Activated CD4-positive, alpha-beta T cell treated with anti-CD3 and anti-CD28 coated beads for 36 hours (primary cell): ENCODE data around the gene NMRAL1. TPM values are rescaled to one million over a fixed set of nuclear protein-coding genes. Genes with fewer than 3 reads are reported as not detected.

ENCODE experiments used
- ATAC-seq: fragments of 200-7000 bp; cut with Tn5 transposase; one replicate; pipeline ENCODE4 v1.10.0; 2021; ENCODE audit warnings: mild to moderate bottlenecking, moderate library complexity
- CTCF ChIA-PET: fragments of 350-600 bp; sonication (Branson Sonifier 250); formaldehyde crosslinking; loops from one replicate; lab custom pipeline; 2021; ENCODE audit warnings: antibody characterized with exemption; lab: Charles Lee
- POLR2A ChIA-PET: fragments of 350-600 bp; sonication (Branson Sonifier 250); formaldehyde crosslinking; loops from one replicate; lab custom pipeline; 2021; ENCODE audit warnings: antibody characterized with exemption, inconsistent platforms; lab: Charles Lee
- DNase-seq: peaks from one replicate; pipeline ENCODE4 v3.0.0-alpha.2; 2020
- H3K27ac Mint-ChIP-seq: one replicate; pipeline ENCODE4 v1.8.0; 2021; ENCODE audit warnings: mixed read lengths
- H3K27me3 Mint-ChIP-seq: one replicate; pipeline ENCODE4 v1.8.0; 2021; ENCODE audit warnings: mixed read lengths
- H3K36me3 Mint-ChIP-seq: one replicate; pipeline ENCODE4 v1.8.0; 2021; ENCODE audit warnings: low read depth, mixed read lengths
- H3K4me1 Mint-ChIP-seq: one replicate; pipeline ENCODE4 v1.8.0; 2021; ENCODE audit warnings: mixed read lengths
- H3K4me3 Mint-ChIP-seq: one replicate; pipeline ENCODE4 v1.8.0; 2021; ENCODE audit warnings: mild to moderate bottlenecking, moderate library complexity, mixed read lengths
- H3K9me3 Mint-ChIP-seq: one replicate; pipeline ENCODE4 v1.8.0; 2021; ENCODE audit warnings: low read depth, mixed read lengths
- intact Hi-C, 2 experiments: fragments of 100-400 bp; cut with DNase I in 1 of 2; cut with micrococcal nuclease in 1 of 2; formaldehyde crosslinking; loops; one replicate each; pipeline versions ENCODE4 v1.14.2 to v1.15.1; 2022 to 2024; cut with DNase I, micrococcal nuclease
- total RNA-seq, 2 experiments: library from RNA; stranded (reverse); gene quantifications; one replicate each; pipeline ENCODE4 v1.2.3, GENCODE V29; 2021

The NMRAL1 gene
- total RNA-seq, 2 experiments from 2014 or later: 27.1 to 29.5 TPM

DNA sequence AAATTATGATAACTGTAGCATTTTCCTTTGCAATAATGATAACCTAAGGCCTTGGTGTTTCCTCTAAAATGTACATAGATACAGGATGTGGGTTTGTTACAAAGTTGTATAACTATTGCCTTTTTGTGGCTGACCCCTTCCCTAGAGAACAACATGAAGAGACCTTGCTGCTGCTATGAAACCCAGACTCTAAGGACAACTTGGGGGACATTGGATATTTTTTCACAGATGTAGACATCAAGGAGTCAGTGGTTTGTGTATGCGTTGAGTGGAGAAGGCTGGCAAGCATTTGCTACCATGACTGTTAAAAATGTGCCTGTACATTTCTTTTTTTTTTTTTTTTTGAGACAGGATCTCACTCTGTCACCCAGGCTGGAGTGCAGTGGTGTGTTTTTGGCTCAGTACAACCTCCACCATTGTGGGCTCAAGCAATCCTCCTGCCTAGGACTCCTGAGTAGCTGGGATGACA is 14.1 kb upstream of the NMRAL1 start:
- ChIA-PET POLR2A (no interaction called here), CTCF (interaction anchor here (0.6 to 6.2 kb wide), 7 partner anchors 11 to 270 kb away, joined by 3 to 37 read pairs (median 10); partner anchors contain the start of genes HMOX2 and NMRAL1)
- H3K36me3 Mint-ChIP-seq: peaks cover 27% of the 10 kb centered on the region
- intact Hi-C loops: loop anchor here in 1 of 2 experiments (1.0 kb wide), 1 partner anchor 11 kb away; no protein-coding TSS in a partner anchor
- no peak overlapping the region for H3K4me3 Mint-ChIP-seq
- peaks cover 61% of the 10 kb centered on the region for H3K4me1 Mint-ChIP-seq
- peak overlapping the region; percentile 92 for H3K27ac Mint-ChIP-seq
- no peaks in the 10 kb centered on the region for H3K27me3 Mint-ChIP-seq
- H3K9me3 Mint-ChIP-seq: no peaks in the 10 kb centered on the region
- ATAC-seq (peak; percentile 62), DNase-seq (no peak)

DNA sequence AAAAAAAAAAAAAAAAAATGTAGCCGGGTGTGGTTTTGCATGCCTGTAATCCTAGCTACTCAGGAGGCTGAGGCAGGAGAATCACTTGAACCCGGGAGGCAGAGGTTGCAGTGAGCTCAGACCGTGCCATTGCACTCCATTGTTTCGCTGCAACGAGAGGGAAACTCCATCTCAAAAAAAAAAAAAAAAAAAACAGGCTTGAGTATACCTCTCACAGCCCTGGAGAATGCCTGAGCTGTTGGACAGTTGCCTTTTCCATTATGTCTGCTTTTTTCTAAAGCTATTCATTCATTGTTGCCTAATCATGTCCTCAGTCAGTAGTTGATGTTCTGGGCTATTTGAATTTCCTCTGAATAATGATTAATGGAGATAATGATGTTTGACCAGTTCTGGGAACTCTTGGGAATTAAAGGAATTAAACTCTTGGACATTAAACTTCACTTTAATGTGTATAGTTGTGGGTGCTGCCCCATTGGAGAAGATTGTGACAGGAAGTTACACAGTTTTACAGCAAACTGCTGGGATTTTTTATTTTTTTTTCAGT is 13.6 kb upstream of the NMRAL1 start:
- H3K4me1 Mint-ChIP-seq: peaks cover 56% of the 10 kb centered on the region
- no peaks in the 10 kb centered on the region for H3K9me3 Mint-ChIP-seq
- peaks cover 27% of the 10 kb centered on the region for H3K36me3 Mint-ChIP-seq
- H3K4me3 Mint-ChIP-seq: peak overlapping the region; percentile 2
- ChIA-PET CTCF (interaction anchor here (0.8 to 6.2 kb wide), 5 partner anchors 10 to 24 kb away, joined by 4 to 37 read pairs (median 10); partner anchors contain the start of genes HMOX2 and NMRAL1), POLR2A (interaction anchor here (0.7 kb wide), 1 partner anchor 17 kb away, joined by 3 read pairs; no protein-coding TSS in a partner anchor)
- peak overlapping the region; percentile 92 for H3K27ac Mint-ChIP-seq
- intact Hi-C loops: loop anchor here in 1 of 2 experiments (1.0 kb wide), 1 partner anchor 11 kb away; no protein-coding TSS in a partner anchor
- peak; percentile 59 for ATAC-seq
- no peaks in the 10 kb centered on the region for H3K27me3 Mint-ChIP-seq
- DNase-seq: no peak

DNA sequence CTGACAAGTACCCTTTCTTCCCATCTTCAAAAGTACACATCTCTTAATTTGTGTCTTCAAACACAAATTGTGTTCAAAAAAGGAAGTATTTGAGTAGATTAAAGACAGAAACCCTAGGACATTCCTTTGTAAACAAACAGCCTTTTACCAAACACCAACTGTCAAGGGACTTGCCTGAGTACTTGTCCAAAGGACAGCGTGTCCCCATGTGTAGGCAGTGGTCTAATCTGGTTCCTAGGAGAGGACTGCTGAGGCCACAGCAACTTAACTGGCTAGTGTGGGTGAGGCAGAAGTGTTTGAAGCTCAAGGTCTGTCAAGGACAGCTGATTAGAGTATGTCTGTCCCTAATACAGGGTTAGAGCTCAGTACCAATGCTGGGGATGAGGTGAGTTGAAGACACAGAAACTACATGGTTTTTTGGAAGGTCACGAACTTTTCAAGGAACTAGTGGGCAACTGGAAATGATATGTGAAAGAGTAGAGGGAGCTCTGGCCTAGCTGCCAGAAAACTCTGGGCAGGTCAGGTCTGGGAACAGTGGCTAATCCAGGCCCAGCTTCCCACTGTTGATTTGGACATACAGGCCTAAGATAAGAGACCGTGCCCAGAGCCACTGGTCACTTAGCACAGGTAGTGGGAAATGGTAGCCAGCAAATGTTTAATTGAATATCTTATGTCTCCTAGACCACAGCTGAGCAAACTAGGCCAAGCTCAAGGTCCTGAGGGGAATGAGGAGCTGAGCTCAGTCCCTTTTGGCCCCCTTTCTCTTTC is 11.9 kb upstream of the NMRAL1 start:
- H3K4me3 Mint-ChIP-seq: no peak overlapping the region
- no peaks in the 10 kb centered on the region for H3K9me3 Mint-ChIP-seq
- peaks cover 30% of the 10 kb centered on the region for H3K36me3 Mint-ChIP-seq
- ATAC-seq (no peak), DNase-seq (no peak)
- POLR2A ChIA-PET: interaction anchor here (0.6 to 1.2 kb wide), 2 partner anchors 8 to 19 kb away, joined by 3 to 5 read pairs; no protein-coding TSS in a partner anchor
- H3K27me3 Mint-ChIP-seq: no peaks in the 10 kb centered on the region
- H3K4me1 Mint-ChIP-seq: peaks cover 63% of the 10 kb centered on the region
- peak overlapping the region; percentile 82 for H3K27ac Mint-ChIP-seq
- CTCF ChIA-PET: interaction anchor here (0.9 to 6.2 kb wide), 7 partner anchors 9 to 62 kb away, joined by 4 to 37 read pairs (median 8); partner anchors contain the start of genes HMOX2 and NMRAL1
- intact Hi-C loops: no loop called here

DNA sequence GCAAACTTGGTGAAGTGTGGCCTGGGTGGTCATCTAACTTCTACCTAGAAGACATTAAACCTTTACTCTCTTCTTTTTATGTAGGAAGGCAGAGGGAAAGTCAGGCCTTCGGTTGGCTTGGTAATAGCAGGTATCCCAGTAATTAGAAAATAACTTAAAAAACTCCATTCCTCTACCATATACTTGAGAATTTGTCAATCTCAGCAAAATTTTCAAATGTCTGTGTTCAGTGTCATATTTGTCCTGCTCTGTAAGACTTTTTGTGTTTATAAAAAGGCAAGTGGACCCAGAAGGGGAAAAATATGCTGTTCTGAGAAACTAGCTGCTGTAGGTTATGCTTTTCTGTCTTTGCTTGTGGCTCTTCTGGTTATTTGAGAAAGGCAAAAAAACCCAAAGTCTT is 7.5 kb upstream of the NMRAL1 start:
- Mint-ChIP-seq H3K27me3 (no peaks in the 10 kb centered on the region), H3K9me3 (no peaks in the 10 kb centered on the region), H3K4me1 (peaks cover 49% of the 10 kb centered on the region), H3K36me3 (peaks cover 33% of the 10 kb centered on the region), H3K4me3 (no peak overlapping the region), H3K27ac (peak overlapping the region; percentile 63)
- intact Hi-C loops: no loop called here
- POLR2A ChIA-PET: interaction anchor here (0.6 kb wide), 1 partner anchor 54 kb away, joined by 12 read pairs; no protein-coding TSS in a partner anchor
- ATAC-seq (no peak), DNase-seq (no peak)
- CTCF ChIA-PET: interaction anchor here (0.7 to 1.0 kb wide), 3 partner anchors 19 to 37 kb away, joined by 3 read pairs; no protein-coding TSS in a partner anchor

DNA sequence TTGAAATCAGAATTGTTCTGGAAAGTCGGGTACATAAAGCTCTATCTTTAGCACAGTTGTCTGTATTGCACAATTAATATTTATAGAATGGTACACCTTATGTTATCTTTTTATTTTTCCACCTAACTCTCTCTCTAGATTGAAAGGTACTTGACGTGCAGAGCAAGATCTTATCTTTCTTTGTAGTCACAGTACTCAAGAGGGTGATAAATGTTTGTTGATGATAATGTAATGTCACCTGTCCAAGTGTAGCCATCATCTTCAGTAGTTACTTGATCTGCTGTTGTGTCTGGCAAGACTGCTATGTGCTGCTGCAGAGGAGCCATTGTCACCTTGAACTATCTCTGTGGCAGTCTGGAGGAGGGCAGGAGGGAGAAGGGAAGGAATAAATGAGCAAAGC is 7.1 kb upstream of the NMRAL1 start:
- H3K4me3 Mint-ChIP-seq: no peak overlapping the region
- H3K27ac Mint-ChIP-seq: peak overlapping the region; percentile 63
- no peak for DNase-seq
- ATAC-seq: no peak
- intact Hi-C loops: no loop called here
- no peaks in the 10 kb centered on the region for H3K9me3 Mint-ChIP-seq
- CTCF ChIA-PET: interaction anchor here (0.7 to 1.0 kb wide), 3 partner anchors 19 to 37 kb away, joined by 3 read pairs; no protein-coding TSS in a partner anchor
- peaks cover 33% of the 10 kb centered on the region for H3K36me3 Mint-ChIP-seq
- peaks cover 48% of the 10 kb centered on the region for H3K4me1 Mint-ChIP-seq
- POLR2A ChIA-PET: interaction anchor here (0.6 to 0.7 kb wide), 2 partner anchors 54 to 358 kb away, joined by 3 to 12 read pairs; no protein-coding TSS in a partner anchor
- no peaks in the 10 kb centered on the region for H3K27me3 Mint-ChIP-seq

DNA sequence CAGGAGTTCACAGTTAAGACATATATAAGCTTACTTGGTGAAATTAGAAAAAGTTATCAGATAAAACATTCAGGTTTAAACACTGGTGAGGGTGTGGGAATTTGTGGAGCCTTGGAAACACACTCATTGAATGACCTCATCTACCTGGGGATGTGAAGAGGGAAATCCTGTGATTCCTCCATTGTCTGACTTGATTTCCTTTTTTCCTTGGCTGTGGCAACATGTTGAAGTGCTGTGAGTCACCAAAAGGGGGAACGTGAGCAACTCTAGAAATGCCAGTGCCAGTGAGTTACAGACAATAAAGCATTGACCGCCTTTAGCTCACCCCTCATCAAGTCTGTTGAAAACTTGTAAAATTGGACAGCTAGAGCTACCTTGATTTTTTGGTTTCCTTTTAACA is 3.5 kb upstream of the NMRAL1 start:
- no peaks in the 10 kb centered on the region for H3K9me3 Mint-ChIP-seq
- intact Hi-C loops: loop anchor here (1.0 to 5.0 kb wide), 9 partner anchors 10 to 619 kb away; partner anchors contain the start of genes CDIP1 (in 1 of the 2), CORO7 (in 1 of the 2), EEF2KMT (in 1 of the 2) and GLYR1 (in 1 of the 2)
- ATAC-seq (no peak), DNase-seq (peak; percentile 31)
- peak overlapping the region; percentile 88 for H3K4me3 Mint-ChIP-seq
- peaks cover 15% of the 10 kb centered on the region for H3K36me3 Mint-ChIP-seq
- POLR2A ChIA-PET: interaction anchor here (1.0 to 1.6 kb wide), 2 partner anchors 9 to 22 kb away, joined by 3 to 5 read pairs; no protein-coding TSS in a partner anchor
- no peaks in the 10 kb centered on the region for H3K27me3 Mint-ChIP-seq
- H3K4me1 Mint-ChIP-seq: peaks cover 56% of the 10 kb centered on the region
- CTCF ChIA-PET: interaction anchor here (0.6 to 4.2 kb wide), 12 partner anchors 10 to 1942 kb away, joined by 3 to 37 read pairs (median 4); partner anchors contain the start of gene CDIP1
- H3K27ac Mint-ChIP-seq: peak overlapping the region; percentile 83

DNA sequence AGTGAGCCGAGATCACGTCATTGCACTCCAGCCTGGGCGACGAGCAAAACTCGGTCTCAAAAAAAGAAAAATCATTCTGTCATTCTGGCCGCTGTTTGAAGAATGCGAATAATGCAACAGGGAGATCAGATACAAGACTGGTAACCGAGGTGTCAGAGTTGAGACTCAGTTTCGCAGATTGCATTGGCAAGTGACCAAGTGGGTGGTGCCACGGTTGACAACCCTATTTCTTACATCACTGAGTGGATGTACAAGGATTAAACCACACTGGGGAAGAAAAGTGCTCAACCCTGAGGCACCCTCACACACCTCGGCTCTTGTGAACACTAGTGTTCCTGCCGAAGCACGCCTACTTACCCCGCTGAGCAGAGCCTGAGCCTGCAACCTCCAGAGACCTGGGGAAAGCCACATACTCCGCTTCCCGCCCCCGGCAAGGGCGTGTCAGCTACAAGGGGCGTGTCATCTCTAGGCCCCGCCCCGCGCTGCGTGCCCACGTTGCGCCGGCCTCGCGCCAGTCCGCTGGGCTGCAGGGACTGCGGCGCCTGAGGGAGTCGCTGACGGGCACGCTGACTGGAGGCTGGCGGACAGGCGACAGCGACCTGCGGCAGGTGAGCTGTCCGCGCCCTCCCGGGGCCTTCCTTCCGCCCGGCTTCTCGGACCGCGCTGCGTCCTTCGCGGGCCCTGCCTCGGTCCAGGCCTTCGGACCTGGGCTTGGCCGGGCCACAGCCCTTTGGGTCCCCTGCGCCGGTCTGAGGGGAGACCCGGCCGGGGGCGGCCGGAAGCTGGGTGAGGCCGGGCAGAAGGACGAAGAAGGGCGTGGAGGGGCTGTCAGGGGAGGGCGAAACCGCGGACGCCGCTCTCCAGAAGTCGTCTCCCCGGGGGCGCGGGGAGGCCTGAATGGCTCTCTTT is 1.7 kb upstream of the NMRAL1 start, which contains the start of gene HMOX2:
Gene HMOX2, plus strand, starts transcription at position 519 of the 909 bp plus-strand sequence. CDS start 29,127 bp downstream, outside the sequence.
- peak within 1 kb of the TSS; percentile 88 for H3K4me3 Mint-ChIP-seq
- peaks cover 43% of the 10 kb centered on the region for H3K4me1 Mint-ChIP-seq
- DNase-seq: peak; percentile 96
- H3K27ac Mint-ChIP-seq: peak within 1 kb of the TSS; percentile 85
- peaks cover 11% of the 10 kb centered on the region for H3K36me3 Mint-ChIP-seq
- CTCF ChIA-PET: interaction anchor here (0.7 to 4.2 kb wide), 9 partner anchors 12 to 86 kb away, joined by 3 to 37 read pairs (median 5); no protein-coding TSS in a partner anchor
- ATAC-seq: peak; percentile 85
- H3K27me3 Mint-ChIP-seq: no peaks in the 10 kb centered on the region
- intact Hi-C loops: loop anchor here (1.0 to 5.0 kb wide), 19 partner anchors 51 to 621 kb away; partner anchors contain the start of genes CDIP1 (in 2 of the 2), CORO7 (in 2 of the 2), ANKS3 (in 1 of the 2) and CREBBP (in 1 of the 2)
- H3K9me3 Mint-ChIP-seq: no peaks in the 10 kb centered on the region
- POLR2A ChIA-PET: interaction anchor here (0.6 to 1.3 kb wide), 6 partner anchors 29 to 185 kb away, joined by 3 to 6 read pairs (median 3); no protein-coding TSS in a partner anchor

DNA sequence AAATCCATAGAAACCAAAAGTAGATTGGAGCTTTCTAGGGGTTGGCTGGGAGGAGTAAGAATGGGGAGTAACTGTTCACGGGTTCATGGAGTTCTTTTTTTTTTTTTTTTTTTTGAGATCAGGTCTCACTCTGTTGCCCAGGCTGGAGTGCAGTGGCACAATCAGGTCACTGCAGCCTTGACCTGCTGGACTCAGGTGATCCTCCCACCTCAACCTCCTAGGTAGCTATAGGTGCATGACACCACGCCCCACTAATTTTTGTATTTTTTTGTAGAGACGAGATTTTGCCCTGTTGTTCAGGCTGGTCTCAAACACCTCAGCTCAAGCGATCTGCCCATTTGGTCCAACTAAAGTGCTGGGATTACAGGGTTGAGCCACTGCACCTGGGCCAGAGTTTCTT is 1.5 kb downstream of the NMRAL1 start:
- Mint-ChIP-seq H3K4me1 (peaks cover 28% of the 10 kb centered on the region), H3K4me3 (peak overlapping the region; percentile 88), H3K9me3 (no peaks in the 10 kb centered on the region), H3K36me3 (peaks cover 4% of the 10 kb centered on the region), H3K27me3 (no peaks in the 10 kb centered on the region), H3K27ac (peak overlapping the region; percentile 17)
- POLR2A ChIA-PET: no interaction called here
- DNase-seq (no peak), ATAC-seq (no peak)
- intact Hi-C loops: no loop called here
- CTCF ChIA-PET: interaction anchor here (0.9 kb wide), 2 partner anchors 17 to 113 kb away, joined by 3 to 5 read pairs; no protein-coding TSS in a partner anchor

DNA sequence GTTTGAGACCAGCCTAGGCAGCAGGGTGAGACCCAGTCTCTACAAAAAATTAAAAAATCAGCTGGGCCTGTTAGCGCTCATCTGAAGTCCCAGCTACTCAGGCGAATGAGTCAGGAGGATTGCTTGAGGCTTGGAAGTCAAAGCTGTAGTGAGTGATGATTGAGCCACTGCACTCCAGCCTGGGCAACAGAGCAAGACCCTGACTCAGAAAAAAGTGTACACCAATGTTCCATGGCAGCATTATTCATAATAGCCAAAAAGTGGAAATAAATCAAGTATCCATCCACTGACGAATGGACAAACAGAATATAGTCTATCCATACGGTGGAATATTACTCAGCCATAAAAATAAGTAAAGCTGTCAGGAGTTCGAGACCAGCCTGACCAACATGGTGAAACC is 2.6 kb downstream of the NMRAL1 start:
- no peak for DNase-seq
- H3K36me3 Mint-ChIP-seq: peaks cover 4% of the 10 kb centered on the region
- no peak overlapping the region for H3K27ac Mint-ChIP-seq
- ChIA-PET POLR2A (interaction anchor here (0.6 kb wide), 1 partner anchor 113 kb away, joined by 5 read pairs; no protein-coding TSS in a partner anchor), CTCF (interaction anchor here (0.6 to 0.9 kb wide), 3 partner anchors 16 to 152 kb away, joined by 3 to 4 read pairs (median 3); partner anchors contain the start of gene MGRN1)
- H3K27me3 Mint-ChIP-seq: no peaks in the 10 kb centered on the region
- ATAC-seq: no peak
- H3K4me1 Mint-ChIP-seq: peaks cover 24% of the 10 kb centered on the region
- intact Hi-C loops: no loop called here
- no peaks in the 10 kb centered on the region for H3K9me3 Mint-ChIP-seq
- H3K4me3 Mint-ChIP-seq: no peak overlapping the region

DNA sequence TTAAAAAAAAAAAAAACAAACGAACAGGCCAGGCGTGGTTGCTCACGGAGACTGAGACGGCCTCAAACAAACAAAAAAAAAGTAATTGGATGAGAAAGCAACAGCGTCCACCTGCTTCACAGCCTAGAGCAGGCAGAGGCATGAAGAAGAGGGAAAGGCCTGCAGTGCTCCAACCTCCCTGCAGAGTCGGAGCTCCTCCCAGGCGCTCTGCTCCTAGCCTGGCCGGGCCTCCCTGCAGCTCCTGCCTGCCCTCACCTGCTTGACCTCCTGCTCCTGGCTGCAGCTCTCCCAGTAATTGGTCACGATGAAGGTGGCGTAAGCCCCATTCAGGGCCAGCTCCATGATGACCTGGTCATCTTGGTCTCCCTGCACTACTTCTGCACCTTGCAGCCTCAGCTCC is 5.5 kb downstream of the NMRAL1 start:
- ATAC-seq: no peak
- intact Hi-C loops: no loop called here
- POLR2A ChIA-PET: no interaction called here
- no peak overlapping the region for H3K27ac Mint-ChIP-seq
- H3K27me3 Mint-ChIP-seq: no peaks in the 10 kb centered on the region
- DNase-seq: no peak
- CTCF ChIA-PET: no interaction called here
- peaks cover 27% of the 10 kb centered on the region for H3K4me1 Mint-ChIP-seq
- H3K9me3 Mint-ChIP-seq: no peaks in the 10 kb centered on the region
- H3K36me3 Mint-ChIP-seq: peaks cover 15% of the 10 kb centered on the region
- no peak overlapping the region for H3K4me3 Mint-ChIP-seq
